OCI-M1 (cell line): ENCODE results near the gene TAX1BP3.
A peak's percentile ranks its signal among the peaks of the same experiment; 100 is the strongest.

Experiments
- DNase-seq: peaks from one replicate; lab custom pipeline; 2025; lab: John Stamatoyannopoulos, UW

TAX1BP3 gene

DNA sequence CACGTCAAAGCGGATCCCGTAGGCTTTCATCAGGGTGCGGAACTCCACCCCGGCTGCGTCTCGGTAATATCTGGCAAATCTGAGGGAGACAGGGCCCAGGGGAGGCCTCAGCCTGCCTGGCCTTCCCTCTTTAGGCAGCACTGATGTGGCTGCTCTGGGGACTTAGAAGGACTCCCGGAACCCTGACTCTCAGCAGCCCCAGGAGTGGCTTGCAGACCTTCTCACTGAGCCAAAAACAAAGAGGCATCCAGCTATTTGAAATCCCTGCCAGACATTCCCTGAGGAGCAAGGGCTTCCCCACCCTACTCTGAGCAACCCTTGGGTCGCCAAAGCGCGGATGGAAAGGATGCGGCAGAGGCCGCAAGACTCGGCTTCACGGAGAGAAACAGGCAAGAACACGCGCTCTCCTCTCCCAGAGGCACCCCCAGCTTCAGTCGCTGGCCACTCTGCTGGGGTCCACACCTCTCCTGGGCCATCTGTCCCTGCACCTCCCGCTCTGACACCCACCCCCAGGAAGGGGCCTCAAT is 19.7 kb upstream of the TAX1BP3 start:
- DNase-seq, result no peak

DNA sequence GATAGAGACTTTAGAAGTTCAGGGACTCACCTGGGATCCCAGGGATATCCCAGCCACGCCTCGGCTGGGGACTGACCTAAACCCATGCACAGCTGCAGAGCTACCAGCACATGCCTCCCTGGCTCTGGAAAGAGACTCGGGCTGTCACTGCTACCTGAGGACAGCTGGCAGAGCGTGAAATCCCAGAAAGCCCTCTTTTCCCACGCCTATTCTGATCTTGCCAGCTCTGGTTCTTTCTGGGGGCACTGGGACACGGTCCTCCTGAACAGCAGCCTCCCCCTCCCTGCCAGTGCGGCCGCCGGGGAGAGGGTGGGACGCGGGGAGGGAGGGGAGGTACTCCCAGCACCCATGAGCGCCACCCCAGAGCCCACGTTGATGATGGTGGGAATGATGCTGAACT is 16.8 kb upstream of the TAX1BP3 start:
- no peak for DNase-seq

DNA sequence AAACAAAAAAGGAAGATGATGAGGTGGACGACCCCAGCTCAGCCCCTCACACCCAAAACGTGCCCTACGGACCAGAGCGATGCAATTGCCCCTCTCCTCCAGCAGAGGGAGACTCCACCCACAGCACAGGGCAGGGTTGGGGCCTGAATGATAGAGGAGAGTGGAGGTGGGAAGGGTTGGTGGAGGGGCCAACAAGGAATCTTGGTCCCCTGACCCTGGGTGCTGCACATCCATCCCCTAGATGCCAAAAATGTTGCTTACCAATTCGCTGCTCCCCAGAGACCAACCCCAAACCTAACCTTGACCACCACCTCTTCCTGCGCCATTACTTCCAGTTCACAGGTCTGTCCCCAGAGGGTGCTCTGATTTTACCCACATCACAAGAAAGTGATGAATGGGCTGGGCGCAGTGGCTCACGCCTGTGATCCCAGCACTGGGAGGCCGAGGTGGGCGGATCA is 14.7 kb upstream of the TAX1BP3 start:
- peak; percentile 72 for DNase-seq

GRCh38 chr17:3682033-3682432 is 13.7 kb upstream of the TAX1BP3 start:
- DNase-seq, result no peak

GRCh38 chr17:3681565-3681964 is 13.2 kb upstream of the TAX1BP3 start:
- no peak for DNase-seq

- DNase-seq, result no peak
Observed at GRCh38 chr17:3681057-3681456, 12.7 kb upstream of the TAX1BP3 start.

GRCh38 chr17:3679531-3680126 is 11.3 kb upstream of the TAX1BP3 start:
- DNase-seq, result no peak

- no peak for DNase-seq
Observed at GRCh38 chr17:3678821-3679530, 10.6 kb upstream of the TAX1BP3 start.

- no peak for DNase-seq
Observed at GRCh38 chr17:3678095-3678820, 9.9 kb upstream of the TAX1BP3 start.

DNA sequence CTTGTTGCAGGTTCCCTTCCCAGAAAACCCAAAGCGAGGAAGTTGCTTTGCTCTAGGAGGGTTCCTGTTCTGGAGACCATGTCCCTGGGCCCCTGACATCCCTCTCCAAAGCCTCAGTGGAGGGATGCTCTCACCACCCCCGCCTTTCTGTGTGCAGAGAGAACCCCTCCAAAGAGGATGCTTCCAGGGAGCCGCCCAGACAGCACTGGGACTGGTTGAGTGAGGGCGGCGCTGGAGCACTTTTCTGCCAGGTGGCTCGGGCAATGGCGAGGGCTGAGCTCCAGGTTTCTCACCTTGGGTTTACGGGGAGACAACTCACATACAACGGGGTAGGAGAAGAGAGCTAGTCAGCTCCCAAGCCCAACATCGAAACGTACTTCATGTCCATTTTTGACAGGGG is 7.5 kb upstream of the TAX1BP3 start:
- no peak for DNase-seq

GRCh38 chr17:3672571-3672970 is 4.2 kb upstream of the TAX1BP3 start:
- DNase-seq, result no peak

GRCh38 chr17:3669548-3669947 is 1.2 kb upstream of the TAX1BP3 start:
- no peak for DNase-seq

GRCh38 chr17:3669085-3669347 is 638 bp upstream of the TAX1BP3 start:
- no peak for DNase-seq

- peak; percentile 90 for DNase-seq
Observed at GRCh38 chr17:3667366-3668278, 756 bp downstream of the TAX1BP3 start.

DNA sequence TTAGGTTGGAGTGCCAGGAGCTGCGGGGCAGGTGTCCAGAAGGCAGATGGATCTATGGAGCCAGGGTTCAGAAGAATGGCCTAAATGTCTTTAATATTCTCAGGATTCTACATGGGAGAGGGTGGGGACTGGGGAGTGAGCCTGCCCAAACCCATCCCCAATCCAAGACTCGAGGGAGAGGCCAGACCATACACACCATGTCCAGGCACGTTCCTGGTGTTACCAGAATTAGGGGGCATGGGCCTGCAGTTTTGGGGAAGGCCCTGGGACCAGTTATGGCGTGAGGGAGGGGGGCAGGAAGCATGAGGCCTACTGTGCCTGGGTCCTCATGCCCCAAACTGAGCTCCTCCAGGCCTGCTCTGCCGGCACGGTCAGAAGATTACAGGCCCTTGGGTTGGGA is 1.9 kb downstream of the TAX1BP3 start:
- DNase-seq, result no peak

DNA sequence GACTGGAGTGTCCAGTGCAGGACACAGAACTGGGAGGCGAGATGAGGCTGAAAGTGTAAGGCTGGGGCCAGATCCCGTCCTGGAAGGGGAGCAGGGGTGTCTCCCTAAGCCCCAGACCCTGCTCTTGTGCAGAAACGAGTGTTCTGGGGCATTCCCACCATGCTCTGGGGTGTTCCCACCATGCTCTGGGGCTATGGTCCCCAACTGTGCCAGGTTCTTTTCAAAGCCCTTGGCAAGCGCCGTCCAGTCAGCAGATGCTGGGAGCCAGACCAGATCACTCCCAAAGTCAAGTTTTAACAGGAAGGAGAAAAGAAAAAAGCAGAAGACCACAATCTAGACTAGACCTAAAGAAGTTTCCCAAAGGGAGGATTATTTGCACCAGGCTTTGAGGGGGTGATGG is 2.5 kb downstream of the TAX1BP3 start:
- no peak for DNase-seq

- no peak for DNase-seq
Observed at GRCh38 chr17:3663102-3664011, 5.0 kb downstream of the TAX1BP3 start.

DNA sequence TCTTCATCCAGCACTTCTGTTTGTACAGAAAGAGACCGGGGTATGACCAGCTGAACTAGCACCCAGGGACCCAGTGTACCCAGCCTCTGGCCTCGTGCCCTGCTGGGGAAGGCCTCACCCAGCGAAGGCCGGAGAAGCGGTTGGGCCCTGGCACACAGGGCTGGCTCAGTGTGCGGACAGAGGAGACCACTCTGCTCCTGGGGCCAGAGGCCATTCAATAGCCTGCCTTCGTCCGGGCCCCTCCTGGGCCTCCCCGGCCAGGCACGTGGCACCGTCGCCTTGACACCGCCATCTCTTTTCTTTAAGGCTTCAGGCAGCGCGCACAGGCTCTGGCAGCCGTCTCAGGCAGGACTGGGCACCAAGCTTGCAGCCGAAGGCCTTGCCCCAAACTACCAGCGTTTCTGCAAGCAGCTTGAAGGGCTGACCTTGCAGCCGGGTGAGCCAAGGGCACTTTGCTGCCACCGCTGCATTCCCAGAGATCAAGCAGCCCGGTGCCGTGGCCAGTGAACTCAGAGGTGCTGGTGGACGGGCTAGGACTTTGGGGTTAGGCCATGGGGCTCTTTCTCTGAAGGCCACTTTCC is 8.0 kb downstream of the TAX1BP3 start:
- DNase-seq, result no peak

DNA sequence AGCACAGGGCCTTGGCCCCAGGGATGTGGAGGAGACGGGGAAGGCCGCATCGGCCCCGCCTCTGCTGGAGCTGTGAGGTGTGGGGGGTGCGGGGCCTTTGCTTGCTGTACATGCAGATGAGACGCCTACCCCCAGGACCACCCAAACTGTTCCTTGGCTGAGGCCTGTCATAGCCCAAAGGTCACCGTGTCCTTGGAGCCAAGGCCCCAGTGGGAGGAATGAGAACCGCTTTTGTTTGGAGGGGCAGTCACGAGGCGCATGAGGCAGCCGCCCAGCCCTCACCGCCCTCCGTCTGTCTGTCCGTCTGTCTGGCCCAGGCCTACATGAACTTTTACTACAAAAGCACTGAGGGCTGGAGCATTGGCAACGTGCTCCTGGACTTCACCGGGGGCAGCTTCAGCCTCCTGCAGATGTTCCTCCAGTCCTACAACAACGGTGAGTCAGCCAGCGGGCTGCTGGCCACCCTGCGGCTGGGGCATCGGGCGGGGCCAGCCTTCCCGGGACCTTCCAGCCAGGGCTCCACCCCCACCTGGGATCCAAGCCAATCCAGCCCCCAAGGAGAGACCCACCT is 8.8 kb downstream of the TAX1BP3 start:
- DNase-seq, result no peak

DNA sequence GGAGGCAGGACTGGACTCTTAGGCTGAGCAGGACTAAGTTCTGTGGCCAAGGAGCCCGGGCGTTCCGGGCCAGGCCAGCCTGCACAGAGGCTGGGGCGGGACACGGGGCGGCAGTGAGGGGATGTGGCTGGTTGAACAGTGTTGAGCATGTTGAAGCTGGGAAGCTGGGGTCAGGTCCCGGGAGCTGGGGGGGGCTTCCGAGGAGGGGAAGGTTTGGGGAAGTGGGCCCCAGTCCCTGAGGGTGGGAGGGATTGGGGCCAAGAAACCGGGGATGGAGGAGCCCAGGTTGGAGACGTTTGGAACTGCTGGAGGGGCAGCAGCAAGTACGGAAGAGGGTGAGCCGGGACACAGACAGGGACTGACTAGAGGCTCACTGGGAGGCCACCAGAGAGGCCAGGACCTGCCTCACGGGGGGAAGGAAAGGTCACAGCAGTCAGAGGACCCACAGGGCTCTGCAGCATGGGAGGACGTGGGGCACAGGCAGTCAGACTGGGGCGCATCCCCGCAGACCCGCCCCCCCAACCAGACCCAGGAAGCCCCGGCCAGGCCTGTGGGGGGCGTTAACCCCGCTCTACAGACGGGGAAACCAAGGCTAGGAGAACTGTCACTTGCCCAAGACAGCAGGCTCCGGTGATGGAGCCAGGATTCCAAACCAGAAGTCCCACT is 9.5 kb downstream of the TAX1BP3 start:
- DNase-seq, result no peak
